GM12891 (cell line): ENCODE measurements around the gene SIAH1.
"Not testable (repeated sequence)": the region's sequence is repeated elsewhere in the genome, so short reads cannot be mapped to it uniquely, and the experiment has no call there.

Experiments used
- DNase-seq: peaks from one replicate; pipeline ENCODE4 v3.0.0; 2011; ENCODE audit warnings: low spot score; ENCODE audit not compliant: insufficient read length
- FAIRE-seq: peaks from 2 replicates; lab custom pipeline; 2011; peaks lifted over from hg19 to GRCh38; lab: Jason Lieb, UNC
- PAX5 ChIP-seq: IDR thresholded peaks from 2 replicates; pipeline ENCODE4 v1.6.1; 2011; ENCODE audit warnings: low read length, moderate library complexity, mild to moderate bottlenecking; ENCODE audit not compliant: insufficient read depth, severe bottlenecking
- POLR2A ChIP-seq: IDR thresholded peaks from 2 replicates; pipeline ENCODE4 v1.6.1; 2011; ENCODE audit warnings: low read depth, low read length, control low read depth
- POLR2AphosphoS5 ChIP-seq: IDR thresholded peaks from 2 replicates; pipeline ENCODE4 v1.6.1; 2011; ENCODE audit warnings: low read depth, low read length, control low read depth
- POU2F2 ChIP-seq: IDR thresholded peaks from 2 replicates; pipeline ENCODE4 v1.6.1; 2011; ENCODE audit warnings: low read depth, mild to moderate bottlenecking, control low read depth, low read length, moderate library complexity
- SPI1 ChIP-seq: IDR thresholded peaks from 2 replicates; pipeline ENCODE4 v1.6.1; 2011; ENCODE audit warnings: low read depth, low read length, control low read depth
- TAF1 ChIP-seq: IDR thresholded peaks from 2 replicates; pipeline ENCODE4 v1.6.1; 2011; ENCODE audit warnings: low read depth, low read length, control low read depth

SIAH1 gene

GRCh38 chr16:48356633-48357376 is 28.4 kb downstream of the SIAH1 start:
- FAIRE-seq (no peak), DNase-seq (no peak)
- TF ChIP-seq SPI1 (no peak), POLR2AphosphoS5 (no peak), POLR2A (no peak)

- FAIRE-seq = no peak
These were observed 30.0 kb downstream of the SIAH1 start for GRCh38 chr16:48354877-48355855.

GRCh38 chr16:48354385-48354784 is 30.8 kb downstream of the SIAH1 start:
- not testable (repeated sequence) for FAIRE-seq, DNase-seq

More at GRCh38 chr16:48354877-48355855, 30.0 kb downstream of the SIAH1 start:
- DNase-seq = no peak
- TF ChIP-seq TAF1 (no peak), POLR2AphosphoS5 (no peak), POU2F2 (no peak), SPI1 (no peak), POLR2A (no peak), PAX5 (no peak)

- DNase-seq (peak; percentile 41), FAIRE-seq (peak; percentile 90)
- peak; percentile 60; the same call in 1 of the 2 replicates for TF ChIP-seq POU2F2
- TF ChIP-seq POLR2A = 0 out of 2 replicates have a peak, but pooled peaks have one; percentile 31
- no peak for TF ChIP-seq TAF1
These were observed 31.5 kb downstream of the SIAH1 start for GRCh38 chr16:48353565-48354163.

- FAIRE-seq (no peak), DNase-seq (no peak)
- no peak for TF ChIP-seq SPI1
- no peak for TF ChIP-seq POLR2A
- no peak for TF ChIP-seq TAF1
- no peak for TF ChIP-seq PAX5
- TF ChIP-seq POLR2AphosphoS5 = no peak
These were observed 32.4 kb downstream of the SIAH1 start for GRCh38 chr16:48352648-48353390.

GRCh38 chr16:48350736-48351135 is 34.5 kb downstream of the SIAH1 start:
- FAIRE-seq (no peak), DNase-seq (no peak)
- TF ChIP-seq TAF1 (no peak), POLR2A (peak; percentile 49; the same call in 1 of the 2 replicates), SPI1 (no peak), PAX5 (no peak), POU2F2 (no peak), POLR2AphosphoS5 (0 out of 2 replicates have a peak, but pooled peaks have one; percentile 18)

- TF ChIP-seq POU2F2 (no peak), PAX5 (no peak), POLR2AphosphoS5 (no peak), POLR2A (no peak), TAF1 (no peak), SPI1 (no peak)
- DNase-seq (no peak), FAIRE-seq (no peak)
These were observed 37.2 kb downstream of the SIAH1 start for GRCh38 chr16:48347980-48348379.

GRCh38 chr16:48347191-48347865 is 37.9 kb downstream of the SIAH1 start:
- TF ChIP-seq POLR2A (no peak), TAF1 (no peak), SPI1 (no peak), PAX5 (no peak), POLR2AphosphoS5 (no peak), POU2F2 (no peak)
- FAIRE-seq (peak; percentile 43), DNase-seq (no peak)
